Measurements from ENCODE around the gene ST3GAL2. TPM values are rescaled to one million over a fixed set of nuclear protein-coding genes. Genes with fewer than 3 reads are reported as not detected.

The ST3GAL2 gene
- polyA plus RNA-seq, 2 of the 4 experiments (the other 2 are of a cell fraction) = 11.1 to 16.3 TPM

DNA sequence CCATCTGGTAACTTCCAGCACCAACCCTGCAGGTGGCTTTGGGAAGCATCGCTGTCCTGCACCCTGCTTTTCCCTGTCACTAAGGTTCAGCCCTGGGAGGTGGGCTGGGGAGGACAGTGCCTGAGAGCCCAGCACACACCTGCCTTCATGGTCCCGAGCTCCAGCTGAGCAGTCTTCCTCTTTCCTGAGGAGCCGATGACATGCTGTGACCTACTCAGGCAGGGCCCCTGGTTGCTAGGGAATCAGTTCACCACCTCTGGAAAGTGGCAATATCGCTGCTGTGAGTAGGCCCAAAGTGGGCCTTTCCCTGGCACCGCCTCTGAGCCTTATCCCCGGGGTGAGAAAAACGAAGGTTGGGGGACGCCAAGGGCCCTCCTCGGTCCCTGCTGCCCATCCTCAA is 17.9 kb downstream of the ST3GAL2 start:
- Histone ChIP-seq H3K27ac (no peak overlapping the region), H3K9me3 (no peaks in the 10 kb centered on the region), H3K4me1 (peaks cover 30% of the 10 kb centered on the region), H3K4me2 (no peak overlapping the region), H3K4me3 (no peak overlapping the region)
- WGBS (ENCODE audit: missing lambda C conversion rate) = 96% methylated on average over 9 of the region's 9 CpGs
- ATAC-seq (no peak), DNase-seq (ENCODE audit: low read depth in 1 of 2, low spot score in 1 of 2) (no peak), FAIRE-seq (no peak)
- CTCF ChIA-PET = interaction anchor here (0.5 to 2.0 kb wide), 6 partner anchors 13 to 1185 kb away, joined by 3 to 6 read pairs (median 4); no protein-coding TSS in a partner anchor
- POLR2A ChIA-PET = no interaction called here
- TF ChIP-seq ZNF302 (CRISPR knock-in tag; IDR thresholded peaks at IDR 0.05) (no peak), HOXA7 (CRISPR knock-in tag; IDR thresholded peaks at IDR 0.05) (no peak), SREBF2 (IDR thresholded peaks at IDR 0.05) (no peak), SMC3 (IDR thresholded peaks at IDR 0.05) (no peak), NR3C1 (IDR thresholded peaks at IDR 0.05) (no peak), RCOR1 (IDR thresholded peaks at IDR 0.05; ENCODE audit: low read depth, low read length) (no peak), PHF8 (IDR thresholded peaks at IDR 0.05; ENCODE audit: borderline replicate concordance, low read depth) (no peak), MAZ (IDR thresholded peaks at IDR 0.05; ENCODE audit: borderline replicate concordance, low read depth, low read length) (no peak), KDM1A (IDR thresholded peaks at IDR 0.05; ENCODE audit: low read depth) (no peak), RNF2 (IDR thresholded peaks at IDR 0.05; ENCODE audit: borderline replicate concordance, low read depth) (no peak)
- TF ChIP-seq, protein P1, sequence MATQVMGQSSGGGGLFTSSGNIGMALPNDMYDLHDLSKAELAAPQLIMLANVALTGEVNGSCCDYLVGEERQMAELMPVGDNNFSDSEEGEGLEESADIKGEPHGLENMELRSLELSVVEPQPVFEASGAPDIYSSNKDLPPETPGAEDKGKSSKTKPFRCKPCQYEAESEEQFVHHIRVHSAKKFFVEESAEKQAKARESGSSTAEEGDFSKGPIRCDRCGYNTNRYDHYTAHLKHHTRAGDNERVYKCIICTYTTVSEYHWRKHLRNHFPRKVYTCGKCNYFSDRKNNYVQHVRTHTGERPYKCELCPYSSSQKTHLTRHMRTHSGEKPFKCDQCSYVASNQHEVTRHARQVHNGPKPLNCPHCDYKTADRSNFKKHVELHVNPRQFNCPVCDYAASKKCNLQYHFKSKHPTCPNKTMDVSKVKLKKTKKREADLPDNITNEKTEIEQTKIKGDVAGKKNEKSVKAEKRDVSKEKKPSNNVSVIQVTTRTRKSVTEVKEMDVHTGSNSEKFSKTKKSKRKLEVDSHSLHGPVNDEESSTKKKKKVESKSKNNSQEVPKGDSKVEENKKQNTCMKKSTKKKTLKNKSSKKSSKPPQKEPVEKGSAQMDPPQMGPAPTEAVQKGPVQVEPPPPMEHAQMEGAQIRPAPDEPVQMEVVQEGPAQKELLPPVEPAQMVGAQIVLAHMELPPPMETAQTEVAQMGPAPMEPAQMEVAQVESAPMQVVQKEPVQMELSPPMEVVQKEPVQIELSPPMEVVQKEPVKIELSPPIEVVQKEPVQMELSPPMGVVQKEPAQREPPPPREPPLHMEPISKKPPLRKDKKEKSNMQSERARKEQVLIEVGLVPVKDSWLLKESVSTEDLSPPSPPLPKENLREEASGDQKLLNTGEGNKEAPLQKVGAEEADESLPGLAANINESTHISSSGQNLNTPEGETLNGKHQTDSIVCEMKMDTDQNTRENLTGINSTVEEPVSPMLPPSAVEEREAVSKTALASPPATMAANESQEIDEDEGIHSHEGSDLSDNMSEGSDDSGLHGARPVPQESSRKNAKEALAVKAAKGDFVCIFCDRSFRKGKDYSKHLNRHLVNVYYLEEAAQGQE (IDR thresholded peaks at IDR 0.05) = no peak
- TF ChIP-seq, protein P2, sequence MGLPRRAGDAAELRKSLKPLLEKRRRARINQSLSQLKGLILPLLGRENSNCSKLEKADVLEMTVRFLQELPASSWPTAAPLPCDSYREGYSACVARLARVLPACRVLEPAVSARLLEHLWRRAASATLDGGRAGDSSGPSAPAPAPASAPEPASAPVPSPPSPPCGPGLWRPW (IDR thresholded peaks at IDR 0.05) = no peak
- TF ChIP-seq, protein P3, sequence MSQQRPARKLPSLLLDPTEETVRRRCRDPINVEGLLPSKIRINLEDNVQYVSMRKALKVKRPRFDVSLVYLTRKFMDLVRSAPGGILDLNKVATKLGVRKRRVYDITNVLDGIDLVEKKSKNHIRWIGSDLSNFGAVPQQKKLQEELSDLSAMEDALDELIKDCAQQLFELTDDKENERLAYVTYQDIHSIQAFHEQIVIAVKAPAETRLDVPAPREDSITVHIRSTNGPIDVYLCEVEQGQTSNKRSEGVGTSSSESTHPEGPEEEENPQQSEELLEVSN (IDR thresholded peaks at IDR 0.05; ENCODE audit: borderline replicate concordance, low read depth) = no peak
- TF ChIP-seq, protein P4, sequence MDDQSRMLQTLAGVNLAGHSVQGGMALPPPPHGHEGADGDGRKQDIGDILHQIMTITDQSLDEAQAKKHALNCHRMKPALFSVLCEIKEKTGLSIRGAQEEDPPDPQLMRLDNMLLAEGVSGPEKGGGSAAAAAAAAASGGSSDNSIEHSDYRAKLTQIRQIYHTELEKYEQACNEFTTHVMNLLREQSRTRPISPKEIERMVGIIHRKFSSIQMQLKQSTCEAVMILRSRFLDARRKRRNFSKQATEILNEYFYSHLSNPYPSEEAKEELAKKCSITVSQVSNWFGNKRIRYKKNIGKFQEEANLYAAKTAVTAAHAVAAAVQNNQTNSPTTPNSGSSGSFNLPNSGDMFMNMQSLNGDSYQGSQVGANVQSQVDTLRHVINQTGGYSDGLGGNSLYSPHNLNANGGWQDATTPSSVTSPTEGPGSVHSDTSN (IDR thresholded peaks at IDR 0.05) = no peak
- TF ChIP-seq, protein P5, sequence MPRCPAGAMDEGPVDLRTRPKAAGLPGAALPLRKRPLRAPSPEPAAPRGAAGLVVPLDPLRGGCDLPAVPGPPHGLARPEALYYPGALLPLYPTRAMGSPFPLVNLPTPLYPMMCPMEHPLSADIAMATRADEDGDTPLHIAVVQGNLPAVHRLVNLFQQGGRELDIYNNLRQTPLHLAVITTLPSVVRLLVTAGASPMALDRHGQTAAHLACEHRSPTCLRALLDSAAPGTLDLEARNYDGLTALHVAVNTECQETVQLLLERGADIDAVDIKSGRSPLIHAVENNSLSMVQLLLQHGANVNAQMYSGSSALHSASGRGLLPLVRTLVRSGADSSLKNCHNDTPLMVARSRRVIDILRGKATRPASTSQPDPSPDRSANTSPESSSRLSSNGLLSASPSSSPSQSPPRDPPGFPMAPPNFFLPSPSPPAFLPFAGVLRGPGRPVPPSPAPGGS (IDR thresholded peaks at IDR 0.05) = no peak

DNA sequence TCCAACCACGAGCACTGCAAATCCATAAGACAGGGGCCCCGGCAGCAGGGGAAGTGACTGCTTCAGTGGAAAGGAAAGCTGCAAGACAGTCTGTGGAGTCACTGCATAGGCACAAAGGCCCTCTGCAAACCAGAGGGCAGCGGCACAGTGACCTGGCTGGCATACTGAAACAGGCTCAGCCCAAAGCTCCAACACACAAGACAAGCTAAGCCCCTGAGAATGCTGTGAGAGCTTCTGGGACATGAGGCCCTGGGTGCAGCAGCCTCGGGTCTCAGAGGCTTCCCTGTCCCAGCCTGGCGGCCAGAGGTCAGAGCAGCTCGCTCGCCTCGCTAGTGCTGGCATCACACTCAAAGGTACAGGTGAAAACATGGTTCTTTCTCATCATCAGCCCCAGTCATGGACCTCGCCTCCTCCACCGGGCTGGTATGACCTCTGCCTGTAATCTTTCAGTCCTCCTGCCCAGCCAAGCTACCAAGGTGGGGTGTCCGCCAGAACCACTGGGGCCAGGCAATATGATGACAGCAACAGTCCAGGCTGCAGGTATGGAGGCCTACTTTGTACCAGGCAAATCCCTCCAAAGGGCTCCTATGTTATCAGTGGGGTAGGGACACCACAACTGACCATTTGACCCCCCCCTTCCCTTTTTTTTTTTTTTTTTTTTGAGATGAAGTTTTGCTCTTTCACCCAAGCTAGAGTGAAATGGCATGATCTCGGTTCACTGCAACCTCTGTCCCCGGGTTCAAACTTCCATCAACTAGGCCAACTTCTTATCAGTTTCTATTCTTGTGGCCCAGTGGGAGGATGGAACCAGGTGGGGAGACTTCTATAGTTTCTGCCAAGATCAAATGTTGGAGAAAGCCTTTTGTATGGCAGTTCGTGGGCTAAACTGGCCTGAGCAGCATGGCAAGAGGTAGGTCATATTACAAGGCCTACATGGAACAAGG is 19.2 kb downstream of the ST3GAL2 start:
- ATAC-seq (no peak), FAIRE-seq (no peak), DNase-seq (ENCODE audit: low read depth in 1 of 2, low spot score in 1 of 2) (no peak)
- Histone ChIP-seq H3K4me1 (peaks cover 30% of the 10 kb centered on the region), H3K9me3 (no peaks in the 10 kb centered on the region), H3K4me3 (no peak overlapping the region), H3K4me2 (no peak overlapping the region), H3K27ac (peak overlapping the region in 1 of 2 experiments; percentile 33; a peak in 1 of 6 replicates)
- WGBS (ENCODE audit: missing lambda C conversion rate) = 89% methylated on average over 14 of the region's 14 CpGs
- TF ChIP-seq, protein P4 (IDR thresholded peaks at IDR 0.05) = no peak
- TF ChIP-seq ZSCAN20 (CRISPR knock-in tag; IDR thresholded peaks at IDR 0.05) = no peak
- TF ChIP-seq SMC3 (IDR thresholded peaks at IDR 0.05) = no peak
- no peak for TF ChIP-seq JUNB (IDR thresholded peaks at IDR 0.05)
- TF ChIP-seq CHD4 (IDR thresholded peaks at IDR 0.05; ENCODE audit: borderline replicate concordance) = no peak
- TF ChIP-seq, protein P2 (IDR thresholded peaks at IDR 0.05) = no peak
- no peak for TF ChIP-seq ZFP36 (IDR thresholded peaks at IDR 0.05; ENCODE audit: borderline replicate concordance, partially characterized antibody)
- no peak for TF ChIP-seq HOXB5 (CRISPR knock-in tag; IDR thresholded peaks at IDR 0.05)
- no peak for TF ChIP-seq NPAS2 (CRISPR knock-in tag; IDR thresholded peaks at IDR 0.05; ENCODE audit: borderline replicate concordance)
- TF ChIP-seq EHF (CRISPR knock-in tag; IDR thresholded peaks at IDR 0.05) = no peak
- TF ChIP-seq NFE2L2 (conservative IDR thresholded peaks at IDR 0.05; ENCODE audit: low read length) = no peak
- no peak for TF ChIP-seq HEYL (CRISPR knock-in tag; IDR thresholded peaks at IDR 0.05)
- ChIA-PET POLR2A (interaction anchor here (0.6 kb wide), 1 partner anchor 9 kb away, joined by 5 read pairs; no protein-coding TSS in a partner anchor), CTCF (interaction anchor here (0.8 to 0.9 kb wide), 2 partner anchors 23 to 25 kb away, joined by 3 read pairs; no protein-coding TSS in a partner anchor)
